ENCODE measurements around the gene PYY.

PYY gene

GRCh38 chr17:43982171-43982570 lies 28.4 kb upstream of the PYY start:
- no peak for DNase-seq (ENCODE audit: low read depth in 1 of 2, low spot score in 1 of 2)
- no peak overlapping the region for H3K4me3 ChIP-seq (replicated peaks; ENCODE audit: insufficient read depth, low read length)
- TF ChIP-seq POLR2AphosphoS5 (IDR thresholded peaks at IDR 0.05; ENCODE audit: low read depth), result no peak
- no peak for TF ChIP-seq CTCF (IDR thresholded peaks at IDR 0.05; ENCODE audit: insufficient read depth, low read length)
- TF ChIP-seq REST (IDR thresholded peaks at IDR 0.05; ENCODE audit: insufficient replicate concordance, low read depth), result no peak
- TF ChIP-seq SPI1 (IDR thresholded peaks at IDR 0.05; ENCODE audit: borderline replicate concordance, low read depth), result no peak
- TF ChIP-seq GABPA (IDR thresholded peaks at IDR 0.05; ENCODE audit: low read depth), result no peak
- H3K27ac ChIP-seq (replicated peaks), result no peak overlapping the region
- H3K27me3 ChIP-seq (ENCODE audit: insufficient read depth, poor library complexity, severe bottlenecking), result peaks cover 40% of the 10 kb centered on the region

GRCh38 chr17:43979671-43980070 lies 25.9 kb upstream of the PYY start:
- Histone ChIP-seq H3K27me3 (ENCODE audit: insufficient read depth, poor library complexity, severe bottlenecking) (peaks cover 31% of the 10 kb centered on the region), H3K27ac (replicated peaks) (no peak overlapping the region), H3K4me3 (replicated peaks; ENCODE audit: insufficient read depth, low read length) (no peak overlapping the region)
- no peak for TF ChIP-seq SPI1 (IDR thresholded peaks at IDR 0.05; ENCODE audit: borderline replicate concordance, low read depth)
- no peak for TF ChIP-seq POLR2AphosphoS5 (IDR thresholded peaks at IDR 0.05; ENCODE audit: low read depth)
- TF ChIP-seq REST (IDR thresholded peaks at IDR 0.05; ENCODE audit: insufficient replicate concordance, low read depth), result no peak
- TF ChIP-seq GABPA (IDR thresholded peaks at IDR 0.05; ENCODE audit: low read depth), result no peak
- DNase-seq (ENCODE audit: low read depth in 1 of 2, low spot score in 1 of 2), result no peak

GRCh38 chr17:43979011-43979410 lies 25.3 kb upstream of the PYY start:
- no peak overlapping the region for H3K4me3 ChIP-seq (replicated peaks; ENCODE audit: insufficient read depth, low read length)
- no peak for DNase-seq (ENCODE audit: low read depth in 1 of 2, low spot score in 1 of 2)
- H3K27ac ChIP-seq (replicated peaks), result no peak overlapping the region
- peaks cover 24% of the 10 kb centered on the region for H3K27me3 ChIP-seq (ENCODE audit: insufficient read depth, poor library complexity, severe bottlenecking)
- no peak for TF ChIP-seq CTCF (IDR thresholded peaks at IDR 0.05; ENCODE audit: insufficient read depth, low read length)
- TF ChIP-seq SPI1 (IDR thresholded peaks at IDR 0.05; ENCODE audit: borderline replicate concordance, low read depth), result no peak
- no peak for TF ChIP-seq REST (IDR thresholded peaks at IDR 0.05; ENCODE audit: insufficient replicate concordance, low read depth)
- no peak for TF ChIP-seq POLR2AphosphoS5 (IDR thresholded peaks at IDR 0.05; ENCODE audit: low read depth)
- TF ChIP-seq GABPA (IDR thresholded peaks at IDR 0.05; ENCODE audit: low read depth), result no peak

Data from HL-60 (cell line).